ENCODE data around the gene THSD4.
A peak's percentile ranks its signal among the peaks of the same experiment; 100 is the strongest.

THSD4 gene

DNA sequence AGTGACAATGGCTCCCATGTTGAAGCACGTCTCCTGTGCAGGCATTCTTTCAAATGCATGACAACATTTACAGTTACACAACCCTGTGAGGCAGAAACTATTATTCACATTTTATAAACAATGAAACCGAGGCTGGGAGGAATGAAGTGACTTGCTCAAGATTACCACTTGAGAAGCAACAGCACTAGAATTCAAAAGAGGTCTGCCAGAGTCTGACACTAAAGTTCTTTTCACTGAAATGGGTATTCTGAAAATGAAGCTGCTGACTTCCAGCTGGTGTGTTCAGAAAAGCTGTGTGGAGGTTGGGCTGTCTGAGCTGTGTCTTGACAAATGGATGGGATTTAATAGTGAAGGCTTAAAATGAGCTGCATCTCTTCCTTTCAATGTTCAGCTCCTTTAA is 104.4 kb downstream of the THSD4 start:
- peak overlapping the region; percentile 4 for H3K4me2 ChIP-seq (ENCODE audit: low read length)
- H3K4me1 ChIP-seq (ENCODE audit: control insufficient read depth, insufficient read depth, low read length): peaks cover 9% of the 10 kb centered on the region
- H3K27me3 ChIP-seq (ENCODE audit: control insufficient read depth, insufficient read depth, low read length): no peaks in the 10 kb centered on the region
- no peaks in the 10 kb centered on the region for H3K9me3 ChIP-seq (replicated peaks; ENCODE audit: low read length)
- no peak overlapping the region for H3K9ac ChIP-seq (ENCODE audit: low read depth, low read length)
- peaks cover 3% of the 10 kb centered on the region for H3K36me3 ChIP-seq (ENCODE audit: insufficient read depth, low read length)
- H3K4me3 ChIP-seq (ENCODE audit: low read length): no peak overlapping the region

DNA sequence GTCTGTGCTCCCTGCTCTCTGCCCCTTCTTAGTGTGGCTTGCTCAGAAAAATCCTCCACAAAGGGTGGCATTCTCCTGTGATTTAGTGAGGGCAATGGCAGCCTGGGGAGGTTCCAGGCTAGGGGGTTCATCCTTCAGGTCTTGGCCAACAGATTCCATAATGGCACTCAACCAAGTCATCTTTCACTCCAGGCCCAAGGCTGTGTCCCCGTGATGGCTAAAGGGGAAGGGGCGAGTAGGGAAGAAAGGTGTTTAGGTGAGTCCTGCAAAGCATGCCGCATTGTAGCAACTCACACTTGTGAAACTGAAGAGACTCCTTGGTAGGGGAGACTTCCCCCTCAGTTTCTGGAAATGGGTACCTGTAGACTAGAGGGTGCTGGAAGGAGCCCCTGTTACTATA is 105.6 kb downstream of the THSD4 start:
- H3K4me2 ChIP-seq (ENCODE audit: low read length): no peak overlapping the region
- H3K36me3 ChIP-seq (ENCODE audit: insufficient read depth, low read length): peaks cover 3% of the 10 kb centered on the region
- H3K4me1 ChIP-seq (ENCODE audit: control insufficient read depth, insufficient read depth, low read length): peaks cover 9% of the 10 kb centered on the region
- H3K9me3 ChIP-seq (replicated peaks; ENCODE audit: low read length): no peaks in the 10 kb centered on the region
- no peaks in the 10 kb centered on the region for H3K27me3 ChIP-seq (ENCODE audit: control insufficient read depth, insufficient read depth, low read length)
- H3K4me3 ChIP-seq (ENCODE audit: low read length): no peak overlapping the region
- H3K9ac ChIP-seq (ENCODE audit: low read depth, low read length): no peak overlapping the region

DNA sequence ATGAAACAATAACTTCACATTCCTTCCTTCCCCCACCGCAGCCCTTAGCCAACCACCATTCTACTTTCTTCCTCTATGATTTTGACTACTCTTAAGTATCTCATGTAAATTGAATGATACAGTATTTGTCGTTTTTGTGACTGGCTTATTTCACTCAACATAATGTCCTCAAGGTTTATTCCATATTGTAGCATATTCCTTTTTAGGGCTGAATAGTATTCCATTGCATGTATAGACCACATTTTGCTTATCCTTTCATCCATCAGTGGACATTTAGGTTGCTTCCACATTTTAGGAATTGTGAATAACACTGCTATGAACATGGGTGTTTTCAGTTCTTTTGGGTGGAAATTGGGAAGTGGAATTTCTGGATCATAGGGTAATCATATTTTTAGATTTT is 106.1 kb downstream of the THSD4 start:
- H3K4me1 ChIP-seq (ENCODE audit: control insufficient read depth, insufficient read depth, low read length): peaks cover 9% of the 10 kb centered on the region
- H3K27me3 ChIP-seq (ENCODE audit: control insufficient read depth, insufficient read depth, low read length): no peaks in the 10 kb centered on the region
- H3K9me3 ChIP-seq (replicated peaks; ENCODE audit: low read length): no peaks in the 10 kb centered on the region
- no peak overlapping the region for H3K9ac ChIP-seq (ENCODE audit: low read depth, low read length)
- no peak overlapping the region for H3K4me3 ChIP-seq (ENCODE audit: low read length)
- H3K36me3 ChIP-seq (ENCODE audit: insufficient read depth, low read length): peaks cover 3% of the 10 kb centered on the region
- no peak overlapping the region for H3K4me2 ChIP-seq (ENCODE audit: low read length)

DNA sequence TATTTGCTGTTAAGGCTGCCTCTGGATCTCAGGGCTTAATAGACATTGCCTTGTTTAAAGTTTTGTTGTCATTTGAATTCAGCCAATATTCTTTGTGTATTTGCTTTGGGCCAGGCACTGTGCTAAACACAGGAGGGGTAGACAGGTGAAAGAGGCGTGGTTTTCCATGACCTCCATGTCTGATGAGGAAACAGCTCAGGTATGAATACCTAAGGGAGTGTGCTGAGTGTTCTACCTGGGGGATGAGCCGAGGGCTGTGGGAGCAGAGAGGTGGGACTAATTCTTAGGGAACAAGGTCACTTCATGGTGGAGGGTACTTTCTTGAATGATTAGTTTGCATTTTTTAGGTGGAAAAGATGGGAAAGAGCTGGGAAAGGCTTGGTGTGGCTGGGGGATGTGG is 108.2 kb downstream of the THSD4 start:
- no peaks in the 10 kb centered on the region for H3K36me3 ChIP-seq (ENCODE audit: insufficient read depth, low read length)
- H3K9me3 ChIP-seq (replicated peaks; ENCODE audit: low read length): no peaks in the 10 kb centered on the region

DNA sequence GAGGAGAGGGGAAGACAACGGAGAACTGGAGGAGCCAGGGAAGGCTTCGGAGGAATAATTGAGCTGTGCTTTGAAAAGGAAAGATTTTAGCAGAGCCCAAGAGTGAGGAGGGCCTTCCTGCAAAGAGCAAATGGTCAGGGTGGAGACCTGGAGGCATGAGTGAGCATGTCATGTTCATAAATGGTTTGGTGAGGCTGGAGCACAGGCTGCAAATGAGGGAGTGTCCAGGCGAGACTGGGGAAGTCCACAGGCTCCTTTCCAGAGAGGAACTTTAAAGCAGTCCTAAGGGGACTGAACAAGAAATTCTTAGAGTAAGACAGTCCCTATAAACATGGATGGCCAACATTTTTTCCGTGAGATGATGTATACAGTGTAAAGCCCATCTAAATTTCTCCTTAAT is 108.8 kb downstream of the THSD4 start:
- Histone ChIP-seq H3K9me3 (replicated peaks; ENCODE audit: low read length) (no peaks in the 10 kb centered on the region), H3K27me3 (ENCODE audit: control insufficient read depth, insufficient read depth, low read length) (no peaks in the 10 kb centered on the region), H3K9ac (ENCODE audit: low read depth, low read length) (no peak overlapping the region), H3K36me3 (ENCODE audit: insufficient read depth, low read length) (no peaks in the 10 kb centered on the region), H3K4me3 (ENCODE audit: low read length) (no peak overlapping the region), H3K4me1 (ENCODE audit: control insufficient read depth, insufficient read depth, low read length) (peaks cover 9% of the 10 kb centered on the region), H3K4me2 (ENCODE audit: low read length) (no peak overlapping the region)

More for the DNA sequence above, 108.2 kb downstream of the THSD4 start:
- no peak overlapping the region for H3K4me2 ChIP-seq (ENCODE audit: low read length)
- no peaks in the 10 kb centered on the region for H3K27me3 ChIP-seq (ENCODE audit: control insufficient read depth, insufficient read depth, low read length)
- H3K9ac ChIP-seq (ENCODE audit: low read depth, low read length): no peak overlapping the region
- H3K4me3 ChIP-seq (ENCODE audit: low read length): no peak overlapping the region
- H3K4me1 ChIP-seq (ENCODE audit: control insufficient read depth, insufficient read depth, low read length): peaks cover 9% of the 10 kb centered on the region

DNA sequence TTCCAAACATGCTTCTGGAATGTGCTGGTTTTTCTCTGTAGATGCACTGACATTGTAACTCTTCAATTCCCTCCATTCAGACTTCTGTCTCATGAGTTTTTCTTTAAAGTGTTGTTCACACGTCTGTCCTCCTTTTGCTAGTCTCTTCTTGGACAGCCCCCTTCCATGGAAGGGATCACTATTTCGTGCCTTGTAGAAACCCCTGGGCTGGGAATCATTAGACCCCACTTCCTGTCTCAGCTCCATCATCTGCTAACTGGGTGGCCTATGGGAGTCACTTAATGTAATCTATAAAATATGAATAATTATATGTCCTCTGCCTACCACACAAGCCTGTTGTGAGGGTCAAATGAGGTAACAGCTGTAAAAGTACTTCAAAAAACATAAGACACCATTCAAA is 110.6 kb downstream of the THSD4 start:
- Histone ChIP-seq H3K9me3 (replicated peaks; ENCODE audit: low read length) (no peaks in the 10 kb centered on the region), H3K9ac (ENCODE audit: low read depth, low read length) (no peak overlapping the region), H3K4me2 (ENCODE audit: low read length) (no peak overlapping the region), H3K27me3 (ENCODE audit: control insufficient read depth, insufficient read depth, low read length) (no peaks in the 10 kb centered on the region), H3K4me3 (ENCODE audit: low read length) (no peak overlapping the region), H3K36me3 (ENCODE audit: insufficient read depth, low read length) (no peaks in the 10 kb centered on the region), H3K4me1 (ENCODE audit: control insufficient read depth, insufficient read depth, low read length) (no peaks in the 10 kb centered on the region)

DNA sequence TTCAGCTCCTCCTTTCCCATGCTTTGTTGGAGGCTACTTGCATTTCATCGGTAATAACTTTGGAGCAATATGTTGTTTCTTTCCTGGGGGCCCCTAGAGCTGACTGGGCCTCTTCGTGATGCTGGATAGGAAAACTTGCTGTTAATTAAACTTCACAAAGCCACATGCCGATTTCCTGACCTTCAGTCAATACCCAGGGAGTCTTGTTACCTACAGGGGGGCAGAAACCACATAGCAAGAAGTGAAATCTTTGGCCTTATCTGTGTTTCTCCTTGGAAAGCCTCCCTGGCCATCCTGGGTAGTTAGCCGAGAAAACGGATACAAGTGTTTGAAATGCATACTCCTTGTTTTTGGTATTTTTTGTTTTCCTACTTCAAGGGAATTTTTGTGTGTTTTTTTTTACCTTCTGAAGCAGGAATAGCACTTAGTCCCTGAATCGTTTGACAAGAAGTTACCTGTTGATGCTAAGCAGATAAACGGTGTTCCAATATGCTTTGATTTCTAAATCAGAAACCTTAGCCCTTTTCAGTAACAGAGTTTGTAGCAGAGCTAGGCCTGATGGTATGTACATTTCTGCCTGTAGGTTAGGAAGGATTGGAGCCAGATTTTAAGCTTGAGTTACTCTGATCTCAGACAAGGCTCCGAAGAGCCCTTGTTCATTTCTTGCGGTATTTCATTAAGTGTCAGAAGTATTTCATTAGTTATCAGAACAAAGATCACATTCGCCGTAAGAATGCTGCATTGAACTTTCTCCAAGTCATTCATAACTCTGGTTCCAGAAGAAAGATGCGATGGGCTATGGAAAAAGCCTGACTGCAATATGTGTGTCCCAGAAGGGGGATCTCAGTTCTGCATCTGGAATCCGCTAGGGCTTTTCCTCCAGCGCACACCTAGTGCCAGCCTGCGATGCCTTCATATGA is 111.5 kb downstream of the THSD4 start:
- no peak overlapping the region for H3K9ac ChIP-seq (ENCODE audit: low read depth, low read length)
- H3K9me3 ChIP-seq (replicated peaks; ENCODE audit: low read length): no peaks in the 10 kb centered on the region
- H3K4me2 ChIP-seq (ENCODE audit: low read length): no peak overlapping the region
- H3K4me1 ChIP-seq (ENCODE audit: control insufficient read depth, insufficient read depth, low read length): no peaks in the 10 kb centered on the region
- no peaks in the 10 kb centered on the region for H3K27me3 ChIP-seq (ENCODE audit: control insufficient read depth, insufficient read depth, low read length)
- H3K4me3 ChIP-seq (ENCODE audit: low read length): no peak overlapping the region
- H3K36me3 ChIP-seq (ENCODE audit: insufficient read depth, low read length): no peaks in the 10 kb centered on the region

DNA sequence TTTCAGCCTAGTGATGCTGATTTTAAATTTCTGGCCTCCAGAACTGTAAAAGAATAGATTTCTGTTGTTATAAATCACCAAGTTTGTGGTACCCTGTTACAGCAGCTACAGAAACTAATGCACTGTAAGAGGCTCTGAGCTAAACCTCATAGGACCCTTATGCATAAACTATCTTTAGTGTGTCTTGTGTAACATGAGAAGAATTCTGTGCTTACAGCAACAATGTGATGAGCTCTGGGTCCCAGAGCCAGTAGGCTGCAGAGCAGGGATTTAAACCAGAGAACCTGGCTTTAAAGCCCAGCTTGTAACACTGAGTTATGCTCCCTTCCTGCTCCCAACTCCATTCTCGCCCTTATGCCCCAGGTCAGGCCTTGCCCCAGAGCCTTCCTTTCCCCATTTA is 113.1 kb downstream of the THSD4 start:
- no peaks in the 10 kb centered on the region for H3K27me3 ChIP-seq (ENCODE audit: control insufficient read depth, insufficient read depth, low read length)
- no peak overlapping the region for H3K9ac ChIP-seq (ENCODE audit: low read depth, low read length)
- H3K4me2 ChIP-seq (ENCODE audit: low read length): no peak overlapping the region
- H3K9me3 ChIP-seq (replicated peaks; ENCODE audit: low read length): no peaks in the 10 kb centered on the region
- no peaks in the 10 kb centered on the region for H3K36me3 ChIP-seq (ENCODE audit: insufficient read depth, low read length)
- H3K4me1 ChIP-seq (ENCODE audit: control insufficient read depth, insufficient read depth, low read length): no peaks in the 10 kb centered on the region
- H3K4me3 ChIP-seq (ENCODE audit: low read length): no peak overlapping the region

DNA sequence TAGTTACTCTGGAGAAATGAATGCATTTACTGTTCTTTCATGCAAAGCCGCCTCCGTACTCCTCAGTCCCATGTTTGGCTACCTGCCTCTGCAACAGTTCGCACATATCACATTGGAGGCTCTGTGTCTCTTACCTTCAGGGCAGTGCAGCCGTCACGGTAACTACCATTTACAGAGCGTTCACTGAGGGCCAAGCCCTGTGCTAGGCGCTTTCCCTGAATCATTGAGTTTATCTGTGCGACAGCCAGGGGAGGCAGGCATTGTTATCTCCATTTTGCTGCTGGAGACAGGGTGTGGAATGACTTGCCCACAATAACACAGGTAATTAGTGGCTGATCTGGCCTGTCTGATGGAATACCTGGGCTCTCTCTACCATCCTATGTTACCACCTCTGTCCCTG is 115.0 kb downstream of the THSD4 start:
- H3K36me3 ChIP-seq (ENCODE audit: insufficient read depth, low read length): no peaks in the 10 kb centered on the region
- H3K4me3 ChIP-seq (ENCODE audit: low read length): no peak overlapping the region
- no peaks in the 10 kb centered on the region for H3K27me3 ChIP-seq (ENCODE audit: control insufficient read depth, insufficient read depth, low read length)
- H3K4me1 ChIP-seq (ENCODE audit: control insufficient read depth, insufficient read depth, low read length): no peaks in the 10 kb centered on the region
- no peak overlapping the region for H3K4me2 ChIP-seq (ENCODE audit: low read length)
- no peak overlapping the region for H3K9ac ChIP-seq (ENCODE audit: low read depth, low read length)
- H3K9me3 ChIP-seq (replicated peaks; ENCODE audit: low read length): no peaks in the 10 kb centered on the region

DNA sequence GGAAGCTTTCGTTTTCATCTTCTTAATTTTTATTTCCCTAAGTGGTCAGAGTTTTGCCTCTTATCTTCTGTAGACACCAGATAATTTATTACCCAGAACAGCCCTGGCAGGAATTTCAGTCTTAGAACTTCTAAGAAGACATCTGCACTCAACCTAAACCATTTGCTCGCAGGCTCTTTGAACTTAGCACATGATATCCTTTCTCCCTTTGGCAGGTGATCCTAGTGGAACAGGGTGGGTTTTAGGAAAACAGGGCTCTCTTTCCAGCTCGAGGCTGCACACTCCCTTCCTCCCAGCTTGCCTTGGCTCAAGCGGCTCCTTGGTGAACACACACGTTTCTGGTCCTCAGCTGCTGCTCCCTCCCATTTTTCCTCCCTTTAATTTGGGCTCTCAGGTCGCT is 116.5 kb downstream of the THSD4 start:
- H3K4me3 ChIP-seq (ENCODE audit: low read length): no peak overlapping the region

DNA sequence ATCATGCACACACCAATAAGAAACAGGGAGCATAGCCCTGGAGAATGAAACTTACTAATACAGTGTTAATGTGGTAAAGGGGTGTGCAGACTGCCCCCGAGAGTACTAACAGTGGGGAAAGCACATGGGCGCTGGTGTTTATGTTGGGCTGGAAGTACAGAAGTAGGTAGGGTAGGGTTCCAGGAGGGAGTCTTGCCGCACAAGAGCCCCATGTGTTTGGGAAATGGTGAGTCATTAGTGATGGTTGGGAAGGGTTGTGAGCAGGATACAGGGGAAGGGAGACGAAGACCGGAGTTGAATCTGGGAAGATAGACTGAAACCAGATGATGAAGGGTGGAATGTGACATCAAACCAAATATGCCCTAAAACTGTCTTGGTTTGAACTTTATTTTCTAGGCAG is 117.1 kb downstream of the THSD4 start:
- Histone ChIP-seq H3K4me1 (ENCODE audit: control insufficient read depth, insufficient read depth, low read length) (peaks cover 2% of the 10 kb centered on the region), H3K36me3 (ENCODE audit: insufficient read depth, low read length) (no peaks in the 10 kb centered on the region), H3K4me3 (ENCODE audit: low read length) (no peak overlapping the region), H3K9me3 (replicated peaks; ENCODE audit: low read length) (no peaks in the 10 kb centered on the region), H3K9ac (ENCODE audit: low read depth, low read length) (no peak overlapping the region), H3K27me3 (ENCODE audit: control insufficient read depth, insufficient read depth, low read length) (no peaks in the 10 kb centered on the region), H3K4me2 (ENCODE audit: low read length) (no peak overlapping the region)

More for the DNA sequence above, 116.5 kb downstream of the THSD4 start:
- H3K4me1 ChIP-seq (ENCODE audit: control insufficient read depth, insufficient read depth, low read length): no peaks in the 10 kb centered on the region
- no peaks in the 10 kb centered on the region for H3K9me3 ChIP-seq (replicated peaks; ENCODE audit: low read length)
- H3K9ac ChIP-seq (ENCODE audit: low read depth, low read length): no peak overlapping the region
- H3K36me3 ChIP-seq (ENCODE audit: insufficient read depth, low read length): no peaks in the 10 kb centered on the region
- H3K4me2 ChIP-seq (ENCODE audit: low read length): no peak overlapping the region
- no peaks in the 10 kb centered on the region for H3K27me3 ChIP-seq (ENCODE audit: control insufficient read depth, insufficient read depth, low read length)

All from skeletal muscle satellite cell (primary cell).